GM19452 (cell line): ENCODE results near the gene TNS3.
A peak's percentile ranks its signal among the peaks of the same experiment; 100 is the strongest.

ENCODE experiments used
- ATAC-seq: cut with Tn5 transposase; IDR thresholded peaks from one replicate; pipeline ENCODE4 v1.9.1; 2021; ENCODE audit not compliant: unreplicated experiment

Gene TNS3

DNA sequence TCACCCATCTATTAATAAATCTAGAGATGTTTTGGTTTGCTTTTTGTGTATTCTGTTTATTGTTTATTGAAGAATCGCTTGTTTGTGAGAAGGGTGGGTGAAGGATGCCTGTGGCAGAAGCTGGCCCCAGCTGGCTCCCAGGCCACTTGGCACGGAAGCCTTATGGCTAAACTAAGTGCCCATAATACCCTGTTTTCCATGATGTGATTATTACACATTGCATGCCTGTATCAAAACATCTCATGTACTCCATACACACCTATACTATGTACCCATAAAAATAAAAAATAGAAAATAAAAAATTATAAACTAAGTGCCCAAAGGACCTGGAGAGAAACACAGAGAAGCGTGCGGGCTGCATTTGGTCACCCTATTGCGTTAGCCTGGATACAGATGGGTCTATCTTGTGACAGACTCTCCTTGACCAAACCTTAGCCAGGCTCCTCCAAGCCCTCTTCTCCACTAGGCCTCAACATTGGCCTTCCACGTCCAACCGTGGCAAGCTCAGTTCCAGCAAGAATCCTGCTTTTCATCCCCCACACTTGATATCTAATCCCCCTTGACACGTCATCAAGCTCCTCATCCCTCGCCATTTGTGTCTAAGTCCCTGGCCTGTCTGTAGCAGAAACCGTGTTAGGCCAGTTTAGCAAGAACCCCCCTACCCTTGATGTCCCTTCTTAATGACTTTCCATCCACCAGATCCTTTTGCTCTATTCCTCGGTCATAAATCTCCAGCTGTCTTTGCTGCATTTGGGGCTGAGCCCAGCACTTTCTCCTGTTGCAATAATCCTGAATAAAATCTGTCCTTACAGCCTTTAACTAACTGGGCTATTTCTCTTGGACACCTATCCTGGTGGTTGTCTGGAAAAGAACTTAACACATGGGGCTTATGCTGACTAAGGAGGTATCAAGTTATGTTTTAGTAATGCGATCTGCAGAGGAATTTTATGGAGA lies 245.2 kb downstream of the TNS3 start:
- ATAC-seq = peak; percentile 16

DNA sequence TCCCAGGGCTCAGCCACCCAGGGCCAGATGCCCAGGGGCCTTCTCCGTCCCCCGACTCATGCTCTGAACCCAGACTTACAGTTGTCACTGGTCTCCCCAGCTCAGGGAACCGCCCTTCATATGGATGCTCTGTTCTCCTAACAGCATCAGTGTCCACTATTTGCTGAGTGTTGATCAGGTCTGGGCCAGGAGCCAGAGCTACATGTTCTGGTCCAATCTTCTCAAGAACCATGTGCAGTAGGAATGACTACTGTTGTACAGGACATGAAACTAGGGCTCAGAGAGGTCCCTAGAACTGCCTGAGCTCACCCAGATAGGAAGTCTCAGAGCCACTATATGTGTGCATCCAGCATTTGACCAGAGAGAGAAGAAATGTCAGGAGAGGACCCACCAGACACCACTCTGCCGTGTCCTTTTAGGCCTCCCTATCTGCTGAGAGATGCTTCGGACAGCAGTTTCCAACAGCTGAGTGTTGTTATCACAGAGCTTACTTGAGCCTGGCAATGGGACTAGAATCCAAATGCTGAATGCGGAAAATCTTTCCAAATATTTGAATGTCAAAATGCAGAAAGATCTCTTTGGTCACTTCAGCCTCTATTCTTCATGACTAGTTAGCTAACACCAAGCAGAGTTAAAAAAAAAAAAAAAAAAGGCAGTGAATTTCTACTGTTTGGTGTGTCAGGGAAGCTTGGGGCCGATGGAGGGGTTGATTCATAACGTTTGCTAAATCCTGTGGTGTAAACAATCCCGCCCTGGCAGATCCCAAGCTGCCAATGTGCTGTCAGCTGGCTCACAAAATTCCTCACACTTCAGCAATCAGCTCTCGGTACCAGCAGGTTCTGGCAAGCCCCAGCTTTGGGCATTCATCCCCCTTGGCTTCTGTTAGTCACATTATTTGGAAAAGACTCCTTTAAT lies 246.1 kb downstream of the TNS3 start:
- ATAC-seq = no peak

DNA sequence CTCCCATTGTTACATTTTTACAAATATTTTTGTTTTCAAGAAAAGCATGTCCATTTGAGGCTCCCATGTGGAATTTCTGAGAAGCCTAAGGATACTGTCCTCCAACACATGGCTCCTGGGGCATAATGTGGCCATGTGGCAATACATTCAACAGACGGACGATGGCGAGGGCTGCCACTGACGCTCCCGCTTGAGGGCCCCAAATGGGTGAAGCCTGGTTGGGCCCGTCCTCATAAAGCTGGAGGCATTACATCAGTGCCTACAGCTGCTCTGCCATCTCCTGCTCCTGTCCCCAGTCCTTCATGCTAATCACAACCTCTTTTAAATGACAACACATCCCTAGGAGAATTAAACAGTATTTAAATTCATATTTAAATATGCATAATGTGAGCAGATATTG lies 246.8 kb downstream of the TNS3 start:
- no peak for ATAC-seq

DNA sequence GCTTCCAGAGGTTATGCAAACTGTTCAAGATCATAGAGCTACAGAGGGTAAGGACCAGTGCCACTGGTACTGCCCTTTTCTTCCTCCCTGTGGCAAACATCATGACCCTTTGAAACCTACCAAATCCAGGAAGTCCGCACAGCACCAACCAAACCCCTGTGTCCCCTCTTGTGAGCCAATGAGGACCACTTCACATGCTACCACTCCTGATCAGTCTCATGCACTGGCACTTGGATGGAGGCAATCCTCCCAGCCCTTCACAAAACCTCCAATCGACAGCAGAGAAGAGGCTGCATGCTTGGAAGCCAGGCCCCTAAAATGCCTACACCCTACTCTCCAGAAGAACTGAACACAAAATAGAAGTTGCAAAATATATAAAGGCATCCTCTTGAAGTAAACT lies 248.0 kb downstream of the TNS3 start:
- no peak for ATAC-seq

DNA sequence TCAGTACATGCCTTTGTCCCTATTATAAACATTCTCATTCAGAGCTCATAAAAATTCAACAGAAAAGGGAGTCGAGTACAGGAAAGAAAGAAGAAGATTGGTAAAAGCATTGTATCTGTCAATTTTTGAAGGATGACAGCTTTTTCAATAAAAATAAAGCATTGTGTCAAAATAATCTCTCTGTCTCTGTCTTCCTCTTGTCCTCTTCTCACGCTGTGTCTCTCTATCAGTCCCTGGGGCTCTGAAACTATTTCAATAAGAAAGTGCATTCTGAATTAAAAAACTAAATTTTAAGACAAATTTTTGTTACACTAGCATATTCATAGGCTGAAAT lies 248.4 kb downstream of the TNS3 start:
- no peak for ATAC-seq

DNA sequence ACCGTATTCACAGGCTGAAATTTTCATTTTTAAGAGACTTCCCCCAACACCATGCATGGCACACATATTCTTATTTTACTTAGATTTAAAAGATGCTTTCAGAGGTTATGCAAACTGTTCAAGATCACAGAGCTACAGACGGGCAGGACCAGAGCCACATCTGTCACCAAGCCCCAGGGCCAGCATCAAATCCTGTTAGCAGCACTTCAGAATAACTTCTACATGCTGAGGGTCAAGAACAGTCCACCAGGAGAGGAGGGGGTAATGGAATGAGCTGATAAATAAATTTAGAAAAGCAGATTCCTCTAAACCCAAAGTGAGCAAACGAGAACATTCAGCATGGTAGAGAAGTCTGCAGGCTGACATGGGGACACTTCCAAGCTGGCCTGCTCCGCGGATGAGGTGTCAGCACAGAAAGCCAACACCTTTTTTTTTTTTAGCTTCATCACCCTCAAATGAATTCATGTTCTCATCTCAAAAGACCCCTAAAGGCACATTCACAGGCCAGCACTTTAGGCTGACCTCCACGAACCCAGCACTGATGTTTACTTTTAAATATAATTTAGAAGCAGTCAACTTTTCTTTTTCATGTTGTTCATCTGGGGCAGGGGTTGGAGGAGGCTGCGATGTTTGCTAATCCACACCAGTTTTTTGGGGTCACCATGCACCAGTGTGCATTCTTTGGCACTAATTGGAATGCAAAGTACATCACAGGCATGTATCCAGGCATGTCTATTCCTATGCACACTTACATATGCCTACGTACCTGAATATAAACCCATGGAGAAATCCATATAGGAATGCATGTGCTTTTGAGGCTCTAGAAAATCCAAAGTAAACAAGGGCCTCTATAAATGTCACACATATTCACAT lies 249.0 kb downstream of the TNS3 start:
- no peak for ATAC-seq

DNA sequence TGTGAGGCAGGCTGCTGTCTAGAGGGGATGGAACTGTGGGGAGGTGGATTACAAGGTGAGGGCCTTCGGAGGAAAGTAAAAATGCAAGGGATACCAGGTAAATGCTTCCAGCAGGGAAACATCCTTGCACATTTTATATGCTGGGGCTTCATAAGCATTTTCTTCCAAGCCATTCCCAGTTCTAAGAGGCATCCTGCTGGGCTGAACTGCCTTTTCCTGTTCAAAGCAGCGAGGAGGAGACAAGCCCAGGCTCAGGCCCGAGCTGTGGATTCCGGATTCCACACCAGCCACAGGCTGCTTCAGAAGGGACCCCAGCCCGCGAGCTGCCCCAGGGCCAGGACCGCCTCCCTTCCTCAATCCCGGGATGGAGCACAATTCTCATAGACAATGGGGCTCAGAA lies 249.7 kb downstream of the TNS3 start:
- no peak for ATAC-seq

DNA sequence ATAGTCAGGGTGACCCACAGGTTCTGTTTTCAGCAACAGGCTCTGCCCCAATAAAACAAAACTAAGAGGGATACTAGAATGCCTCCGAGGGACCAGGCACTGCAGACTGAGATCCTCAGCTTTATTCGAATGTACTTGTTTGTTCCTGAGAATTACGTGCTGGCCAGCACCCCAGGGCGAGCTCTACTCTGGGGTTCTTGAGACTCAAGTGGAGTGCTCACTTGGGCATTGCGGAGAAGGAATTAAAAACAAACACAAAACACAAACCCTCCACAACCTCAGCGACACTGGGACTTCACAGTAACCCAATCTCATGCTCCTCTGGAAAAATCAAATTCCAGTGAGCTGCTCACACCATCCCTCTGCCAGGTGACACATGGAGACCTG lies 250.7 kb downstream of the TNS3 start:
- no peak for ATAC-seq

DNA sequence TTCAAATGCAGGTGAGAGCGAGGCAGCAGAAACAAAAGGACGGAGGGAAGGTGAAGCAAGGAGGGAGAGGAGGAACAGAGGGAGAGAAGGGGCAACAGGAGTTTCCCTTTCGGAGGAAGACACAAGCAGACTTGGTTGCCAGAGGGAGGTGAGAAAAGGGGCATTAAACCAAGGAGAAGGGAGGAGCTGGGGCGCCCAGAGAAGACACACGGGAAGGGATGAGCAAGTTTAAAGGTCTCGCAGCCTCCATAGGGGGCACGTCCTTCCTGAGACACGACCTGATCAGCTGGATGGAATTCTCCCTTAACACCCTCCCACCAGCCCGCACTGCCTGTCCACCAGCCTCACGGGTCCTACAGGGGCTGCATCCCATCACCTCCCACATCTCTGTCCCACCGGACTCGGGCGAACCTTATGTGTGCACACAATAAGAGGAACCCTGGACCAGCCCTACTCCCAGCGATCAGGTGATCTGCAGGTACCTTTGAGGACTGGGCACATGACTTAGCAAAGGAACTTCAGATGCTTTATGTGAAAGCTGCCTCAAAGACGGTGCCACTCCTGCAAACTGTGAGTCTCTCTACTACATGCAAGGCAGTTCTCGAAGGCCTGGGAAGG lies 251.2 kb downstream of the TNS3 start:
- no peak for ATAC-seq

DNA sequence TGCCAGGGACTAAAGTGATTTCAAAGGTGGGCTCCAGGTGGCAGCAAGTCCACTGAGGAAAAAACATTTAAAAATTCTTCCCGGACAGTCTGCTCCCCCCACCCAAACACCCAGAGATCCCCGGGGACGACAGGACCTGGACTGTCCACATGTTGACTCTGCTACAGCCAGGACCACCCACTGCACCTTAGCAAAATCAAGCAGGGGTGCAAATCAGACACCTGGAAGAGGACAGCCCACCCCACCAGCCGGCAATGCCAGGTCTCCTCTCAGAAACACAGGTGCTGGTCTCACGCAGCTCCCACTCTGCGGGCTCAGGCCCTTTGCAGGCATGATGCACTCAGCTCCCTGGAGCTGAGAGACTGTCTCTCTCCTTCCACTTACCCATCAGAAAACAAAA lies 251.9 kb downstream of the TNS3 start:
- no peak for ATAC-seq

DNA sequence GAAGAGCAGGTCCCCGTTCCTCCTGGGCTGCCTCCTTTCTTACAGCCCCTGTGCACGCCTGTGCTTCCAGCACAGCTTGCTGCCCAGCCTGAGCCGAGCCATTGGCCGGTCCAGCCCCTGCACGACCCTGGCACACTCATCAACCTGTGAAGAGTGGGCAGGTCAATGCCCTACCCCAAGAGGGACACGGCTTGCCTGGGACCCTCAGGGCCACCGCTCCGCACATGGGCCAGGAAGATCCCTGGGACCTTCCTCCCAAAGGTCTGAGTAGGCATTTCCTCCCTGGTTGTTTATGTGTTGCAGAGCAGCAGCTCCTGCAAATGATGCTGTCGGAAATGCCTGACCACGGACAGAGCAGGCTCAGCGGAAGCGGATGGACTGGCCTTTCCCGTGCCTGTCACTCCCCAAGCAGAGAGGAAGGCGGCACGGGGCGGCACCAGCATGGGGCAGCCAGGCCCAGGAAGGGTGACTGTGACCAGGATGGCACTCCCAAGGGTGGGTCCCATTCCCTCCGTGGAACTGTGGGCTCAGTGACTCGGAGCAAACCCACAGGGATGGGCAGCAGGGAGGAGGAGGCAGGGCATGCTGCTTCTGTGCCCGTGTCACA lies 252.5 kb downstream of the TNS3 start:
- ATAC-seq = no peak

DNA sequence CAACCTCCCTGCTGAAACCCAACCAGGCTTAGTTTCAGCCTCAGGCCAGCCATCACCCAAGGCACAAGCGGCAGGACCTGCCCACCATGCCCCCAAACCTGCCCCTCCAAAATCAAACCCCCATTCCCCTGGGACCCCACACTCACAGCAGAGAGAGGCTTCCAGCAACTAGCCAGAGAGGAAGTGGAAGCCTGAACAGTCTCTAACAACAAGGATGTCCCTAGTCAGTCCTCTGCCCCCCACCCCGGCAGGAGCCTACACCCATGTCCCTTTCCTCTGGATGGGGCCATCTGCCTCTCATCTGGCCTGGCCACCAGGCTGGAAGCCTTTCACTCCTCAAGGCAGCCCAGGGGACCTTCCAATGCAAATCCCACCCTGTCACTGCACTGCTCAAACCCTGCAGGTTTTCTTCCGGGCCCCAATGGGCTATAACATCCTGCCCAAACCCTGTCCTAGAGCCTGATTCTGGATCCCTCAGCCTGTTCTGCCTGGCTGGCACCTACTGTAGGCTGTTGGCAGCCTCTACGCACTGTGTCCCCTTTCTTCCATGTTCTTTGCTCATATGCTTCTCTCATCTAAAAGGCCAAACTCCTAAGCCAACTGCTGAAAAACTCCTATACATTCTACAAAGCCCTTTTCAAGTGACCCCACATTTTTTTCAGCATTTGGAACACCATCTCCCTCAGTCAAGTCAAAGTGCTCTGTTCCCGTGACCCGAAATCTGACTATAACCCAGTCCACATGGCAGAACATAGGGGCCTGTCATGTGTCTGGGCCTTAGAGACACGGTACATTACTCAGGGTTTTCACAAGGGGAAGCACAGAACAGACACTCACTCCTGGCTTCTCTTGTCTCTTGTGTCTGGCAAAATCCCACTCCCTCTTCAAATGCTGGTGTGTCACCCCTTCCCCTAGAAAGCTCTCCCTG lies 253.3 kb downstream of the TNS3 start:
- no peak for ATAC-seq

DNA sequence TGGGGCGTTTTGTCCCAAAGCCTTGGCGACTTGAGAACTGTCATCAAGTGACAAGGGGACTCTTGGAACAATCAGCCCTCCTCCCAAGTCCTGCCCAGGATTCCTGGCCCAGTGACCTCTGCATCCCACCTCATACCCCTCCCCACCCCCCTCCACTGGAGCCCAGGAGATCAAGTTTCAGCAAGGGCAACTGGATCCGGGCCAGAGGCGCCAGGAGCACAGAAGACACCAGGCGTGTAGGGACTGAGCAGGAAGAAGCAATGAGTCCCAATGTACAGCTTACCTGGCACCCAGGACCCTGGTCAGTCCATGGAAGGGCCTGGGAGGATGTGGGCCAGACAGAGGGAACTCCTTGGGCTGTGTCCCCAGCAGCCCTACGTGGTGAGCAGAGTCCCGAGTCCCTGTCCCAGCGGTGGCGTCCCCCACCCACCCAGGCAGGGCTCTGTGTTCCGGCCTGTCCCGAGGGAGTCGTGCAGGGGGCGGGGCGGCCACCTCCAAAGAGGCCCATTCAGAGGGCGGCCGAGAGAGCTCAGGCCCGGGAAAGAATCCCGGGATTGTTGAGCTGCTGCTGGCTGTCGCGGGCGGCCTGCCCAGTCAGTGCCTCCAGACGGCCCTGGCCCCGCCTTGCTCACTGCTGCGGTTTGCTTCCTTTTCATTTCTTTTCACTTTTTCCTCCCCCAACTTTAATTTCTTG lies 254.1 kb downstream of the TNS3 start:
- ATAC-seq = no peak

DNA sequence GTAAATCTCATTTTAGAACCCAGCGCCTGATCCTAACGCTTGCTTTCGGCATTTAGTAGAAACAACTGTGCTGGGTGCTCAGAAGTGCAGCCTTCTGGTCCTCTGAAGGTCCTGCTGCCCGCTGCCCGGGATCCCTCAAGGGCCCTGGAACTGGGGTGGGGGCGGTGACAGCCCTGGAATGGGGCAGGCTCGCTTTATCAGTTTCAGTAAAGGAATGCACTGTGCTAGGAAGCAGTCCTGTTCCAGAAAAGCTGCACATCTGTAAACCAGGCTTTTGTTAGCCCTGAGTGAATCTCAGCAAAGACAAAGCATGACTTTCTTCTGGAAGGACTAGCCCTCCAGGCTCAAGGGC lies 254.6 kb downstream of the TNS3 start:
- no peak for ATAC-seq

DNA sequence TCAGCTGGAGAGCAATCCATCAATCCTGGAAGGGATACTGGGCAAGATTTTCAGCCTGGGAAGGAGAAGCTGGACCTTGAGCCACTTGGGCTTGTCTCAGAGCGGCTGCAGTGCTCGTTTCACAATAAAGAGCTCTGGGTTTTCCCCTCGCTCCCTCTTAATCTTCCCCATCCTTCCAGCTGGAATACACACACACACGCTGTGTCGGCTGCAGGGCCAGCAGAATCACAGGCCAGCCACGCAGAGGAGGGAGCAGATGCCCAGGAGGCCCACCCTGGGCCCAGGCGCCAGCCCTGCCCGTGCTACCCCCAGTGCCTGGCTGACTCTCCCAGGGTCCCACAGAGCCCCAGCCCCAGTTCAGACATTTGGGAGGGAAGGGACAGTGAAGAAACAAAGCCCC lies 255.1 kb downstream of the TNS3 start:
- ATAC-seq = no peak

DNA sequence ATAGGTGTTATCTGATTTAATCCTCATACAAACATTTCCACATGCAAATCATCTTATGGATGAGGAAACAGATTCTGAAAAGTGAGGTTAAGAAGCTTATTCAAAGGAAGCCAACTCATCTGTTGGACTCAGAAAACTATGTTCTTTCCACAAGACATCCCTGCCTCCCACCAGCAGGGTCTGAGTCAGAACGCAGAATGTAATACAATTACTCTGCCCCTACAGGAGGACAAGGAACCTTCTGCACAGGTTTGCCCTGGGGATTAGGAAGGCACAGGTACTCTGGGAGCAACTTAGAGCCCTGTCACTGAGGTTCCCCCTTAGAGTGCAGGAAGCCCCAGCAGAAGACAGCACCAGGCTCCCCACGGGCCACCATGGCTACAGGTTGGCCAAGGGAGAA lies 255.7 kb downstream of the TNS3 start:
- ATAC-seq = no peak

DNA sequence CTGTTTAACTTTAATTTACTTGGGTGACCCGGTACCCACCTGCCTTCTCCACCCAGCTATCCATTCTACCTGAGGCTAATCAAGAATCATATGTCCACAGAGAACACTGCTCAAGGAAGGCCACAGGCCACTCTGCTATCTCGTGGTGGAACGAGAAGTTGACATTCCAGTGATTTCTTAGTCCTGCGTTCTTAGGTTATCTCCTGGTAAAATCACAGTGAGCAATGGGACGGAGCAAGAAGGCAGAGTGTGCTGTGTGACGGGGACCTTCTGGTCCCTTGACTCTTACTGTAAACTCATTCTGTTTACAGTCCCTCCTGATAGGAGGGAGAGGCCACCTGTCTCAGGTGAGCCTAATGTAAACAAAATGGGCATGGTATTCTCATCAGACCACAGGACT lies 256.6 kb downstream of the TNS3 start:
- no peak for ATAC-seq

DNA sequence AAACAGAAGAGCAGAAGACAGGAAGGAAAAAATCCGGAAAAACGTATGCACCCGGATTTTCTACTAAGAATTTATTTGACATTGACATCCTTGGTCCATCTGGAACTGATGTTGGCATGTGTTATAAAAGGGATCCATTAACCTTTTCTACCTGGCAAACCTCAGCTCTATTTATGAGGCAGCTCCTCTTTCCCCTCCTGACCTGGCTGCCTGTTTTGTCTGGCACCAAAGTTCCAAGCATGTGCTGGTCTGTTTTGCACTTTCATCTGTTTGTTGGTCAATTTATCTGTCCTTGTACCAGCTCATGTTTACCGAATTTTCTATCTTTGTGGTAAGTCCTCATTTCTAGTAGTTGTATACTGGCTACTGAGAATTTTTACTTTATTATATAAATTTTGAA lies 258.0 kb downstream of the TNS3 start:
- ATAC-seq = no peak

DNA sequence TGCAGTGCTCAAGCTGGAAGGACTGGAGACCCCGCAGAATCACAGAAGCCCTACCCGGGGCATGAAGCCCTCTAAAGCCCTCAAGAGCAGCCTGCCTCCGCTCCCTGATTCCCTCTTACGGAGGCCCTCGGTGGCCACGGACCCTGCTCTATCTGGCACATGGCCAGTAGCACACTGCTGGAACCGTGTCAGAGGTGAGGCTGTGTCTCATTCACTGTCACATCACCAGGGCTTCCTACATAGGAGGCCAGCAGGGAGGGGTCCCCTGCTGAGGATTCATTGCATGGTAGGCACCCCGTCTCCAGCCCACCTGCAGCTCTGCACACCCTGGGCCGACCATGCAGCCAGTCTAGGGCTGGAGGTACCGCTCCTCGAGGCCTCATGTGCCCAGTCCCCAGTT lies 259.2 kb downstream of the TNS3 start:
- ATAC-seq = no peak
